GM23338 (cell line): Measurements from ENCODE around the gene UBA3. TPM values are rescaled to one million over a fixed set of nuclear protein-coding genes. Genes with fewer than 3 reads are reported as not detected.

Source experiments
- ATAC-seq: fragments of 200-7000 bp; cut with Tn5 transposase; 3 replicates; pipeline ENCODE4 v1.9.1; 2020
- DNase-seq: peaks from one replicate; pipeline ENCODE4 v3.0.0-alpha.2; 2015; ENCODE audit warnings: low spot score
- H2AFZ ChIP-seq: fragments of 200-600 bp; sonication (generic); 2 replicates; pipeline ENCODE4 v1.8.0; 2016; ENCODE audit warnings: antibody characterized with exemption, mild to moderate bottlenecking, moderate library complexity
- H3F3A ChIP-seq: fragments of 200-600 bp; sonication (generic); replicated peaks from 2 replicates; pipeline ENCODE4 v1.8.0; 2017; ENCODE audit warnings: antibody characterized with exemption, mixed run types, low read depth
- H3K27ac ChIP-seq: fragments of 200-600 bp; sonication (generic); 2 replicates; pipeline ENCODE4 v1.6.1; 2016; ENCODE audit warnings: low read depth
- H3K27me3 ChIP-seq: fragments of 200-600 bp; sonication (generic); 2 replicates; pipeline ENCODE4 v1.8.0; 2016; ENCODE audit warnings: mild to moderate bottlenecking, mixed run types, moderate library complexity; ENCODE audit not compliant: insufficient read depth
- H3K36me3 ChIP-seq: fragments of 200-600 bp; sonication (generic); 2 replicates; pipeline ENCODE4 v1.8.0; 2016; ENCODE audit warnings: mild to moderate bottlenecking; ENCODE audit not compliant: insufficient read depth
- H3K4me1 ChIP-seq: fragments of 200-600 bp; sonication (generic); 2 replicates; pipeline ENCODE4 v1.8.0; 2016; ENCODE audit warnings: mild to moderate bottlenecking, moderate library complexity; ENCODE audit not compliant: insufficient read depth
- H3K4me2 ChIP-seq: fragments of 200-600 bp; sonication (generic); 2 replicates; pipeline ENCODE4 v1.7.1; 2017; ENCODE audit warnings: mixed run types
- H3K4me3 ChIP-seq: fragments of 200-600 bp; sonication (generic); 2 replicates; pipeline ENCODE4 v1.6.1; 2016; ENCODE audit warnings: mixed run types
- H3K79me2 ChIP-seq: fragments of 200-600 bp; sonication (generic); replicated peaks from 2 replicates; pipeline ENCODE4 v1.8.0; 2017; ENCODE audit warnings: mild to moderate bottlenecking; ENCODE audit not compliant: insufficient read depth
- H3K9me2 ChIP-seq: fragments of 200-600 bp; sonication (generic); 2 replicates; pipeline ENCODE4 v1.8.0; 2017; ENCODE audit not compliant: insufficient read depth
- H4K20me1 ChIP-seq: fragments of 200-600 bp; sonication (generic); replicated peaks from 2 replicates; pipeline ENCODE4 v1.8.0; 2017; ENCODE audit warnings: mild to moderate bottlenecking; ENCODE audit not compliant: insufficient read depth
- H3K27ac Mint-ChIP-seq: 2 replicates; pipeline ENCODE4 v1.8.0; 2020; ENCODE audit warnings: inconsistent platforms, mild to moderate bottlenecking, moderate library complexity, mixed read lengths
- H3K27me3 Mint-ChIP-seq: 3 replicates; pipeline ENCODE4 v1.8.0; 2022; ENCODE audit warnings: low read depth, mild to moderate bottlenecking, moderate library complexity, mixed read lengths, inconsistent platforms; ENCODE audit not compliant: insufficient read depth, poor library complexity
- H3K36me3 Mint-ChIP-seq: 3 replicates; pipeline ENCODE4 v1.8.0; 2021; ENCODE audit warnings: low read depth, mild to moderate bottlenecking, inconsistent platforms, moderate library complexity, mixed read lengths
- H3K4me1 Mint-ChIP-seq: 3 replicates; pipeline ENCODE4 v1.8.0; 2020; ENCODE audit warnings: mild to moderate bottlenecking, inconsistent platforms, mixed read lengths
- H3K4me3 Mint-ChIP-seq: 3 replicates; pipeline ENCODE4 v1.8.0; 2021; ENCODE audit warnings: moderate library complexity, mild to moderate bottlenecking, inconsistent platforms, mixed read lengths
- H3K9me3 Mint-ChIP-seq: 3 replicates; pipeline ENCODE4 v1.8.0; 2020; ENCODE audit warnings: moderate library complexity, mild to moderate bottlenecking, inconsistent platforms, mixed read lengths
- CREB1 ChIP-seq: fragments of 250-450 bp; sonication (Bioruptor Pico); IDR thresholded peaks from 2 replicates; pipeline ENCODE4 v1.5.0; 2020; ENCODE audit warnings: low read depth, mild to moderate bottlenecking, moderate library complexity
- ETS1 ChIP-seq: IDR thresholded peaks from 2 replicates; pipeline ENCODE4 v1.6.1; 2016; ENCODE audit warnings: antibody characterized with exemption
- EZH2 ChIP-seq: fragments of 200-600 bp; sonication (generic); IDR thresholded peaks from one replicate; pipeline ENCODE4 v1.8.0; 2017; ENCODE audit warnings: antibody characterized with exemption, mild to moderate bottlenecking, low read depth; ENCODE audit not compliant: unreplicated experiment
- JUNB ChIP-seq: IDR thresholded peaks from one replicate; pipeline ENCODE4 v1.6.1; 2016; ENCODE audit warnings: antibody characterized with exemption; ENCODE audit not compliant: unreplicated experiment
- NANOG ChIP-seq: IDR thresholded peaks from 2 replicates; pipeline ENCODE4 v1.6.1; 2016; ENCODE audit warnings: antibody characterized with exemption, borderline replicate concordance
- POLR2AphosphoS5 ChIP-seq: IDR thresholded peaks from 2 replicates; pipeline ENCODE4 v1.6.1; 2016; ENCODE audit warnings: antibody characterized with exemption, low read depth
- STAT1 ChIP-seq: IDR thresholded peaks from one replicate; pipeline ENCODE4 v1.6.1; 2016; ENCODE audit warnings: antibody characterized with exemption; ENCODE audit not compliant: unreplicated experiment
- ZNF331 ChIP-seq: fragments of 250-450 bp; sonication (Bioruptor Pico); IDR thresholded peaks from 2 replicates; pipeline ENCODE4 v1.5.0; 2020; ENCODE audit warnings: low read depth, mild to moderate bottlenecking, moderate library complexity
- polyA plus RNA-seq: library from polyadenylated mRNA; unstranded; fragments of >200 nt; fragmentation: Nextera tagmentation; extraction: Ambion mirVana; gene quantifications from 2 replicates; pipeline ENCODE4 v1.2.1, GENCODE V29; 2016
- total RNA-seq: library from RNA; depleted of rRNA; stranded (reverse); fragments of >200 nt; shearing (Covaris generic); gene quantifications from 2 replicates; pipeline ENCODE4 v1.2.3, GENCODE V29; 2014
- TF ChIP-seq, protein P1 (sequence below): fragments of 250-450 bp; sonication (Bioruptor Pico); IDR thresholded peaks from 2 replicates; pipeline ENCODE4 v1.5.0; 2020; ENCODE audit warnings: mild to moderate bottlenecking, moderate library complexity

Gene UBA3
- total and polyA plus RNA-seq, 2 experiments from 2014 or later: 53.2 to 85.3 TPM

GRCh38 chr3:69052472-69052898 is 27.7 kb downstream of the UBA3 start:
- peak overlapping the region; percentile 98 for H3K4me3 Mint-ChIP-seq
- no peaks in the 10 kb centered on the region for H3K9me3 Mint-ChIP-seq
- H3K79me2 ChIP-seq: peaks cover 22% of the 10 kb centered on the region
- TF ChIP-seq ZNF331: no peak
- no peak for TF ChIP-seq NANOG
- no peak for TF ChIP-seq STAT1
- no peak for TF ChIP-seq EZH2
- no peak for TF ChIP-seq ETS1
- H3K27ac ChIP-seq: peak overlapping the region; percentile 72
- H3K27me3 Mint-ChIP-seq: peaks cover 5% of the 10 kb centered on the region
- H3K4me3 ChIP-seq: peak overlapping the region; percentile 79
- H3K4me1 ChIP-seq: no peaks in the 10 kb centered on the region
- H3K4me2 ChIP-seq: peak overlapping the region; percentile 78
- no peaks in the 10 kb centered on the region for H3K27me3 ChIP-seq
- H3K9me2 ChIP-seq: no peaks in the 10 kb centered on the region
- peaks cover 18% of the 10 kb centered on the region for H3K36me3 Mint-ChIP-seq
- H2AFZ ChIP-seq: no peak overlapping the region
- H3K36me3 ChIP-seq: peaks cover 16% of the 10 kb centered on the region
- no peaks in the 10 kb centered on the region; the same call in 1 of the 2 replicates for H4K20me1 ChIP-seq
- ATAC-seq (peak; percentile 6; the same call in 2 of the 3 replicates), DNase-seq (no peak)
- H3K27ac Mint-ChIP-seq: peak overlapping the region; percentile 95
- peaks cover 13% of the 10 kb centered on the region for H3K4me1 Mint-ChIP-seq
- no peaks in the 10 kb centered on the region for H3F3A ChIP-seq

- peaks cover 18% of the 10 kb centered on the region for H3K36me3 ChIP-seq
- Mint-ChIP-seq H3K9me3 (no peaks in the 10 kb centered on the region), H3K4me1 (peaks cover 13% of the 10 kb centered on the region), H3K4me3 (peak within 1 kb of the TSS; percentile 98), H3K27ac (peak within 1 kb of the TSS; percentile 95), H3K27me3 (peaks cover 5% of the 10 kb centered on the region), H3K36me3 (peaks cover 19% of the 10 kb centered on the region)
- H3K79me2 ChIP-seq: peaks cover 22% of the 10 kb centered on the region
- H2AFZ ChIP-seq: peak within 1 kb of the TSS; percentile 88
- ATAC-seq: peak; percentile 94
- no peaks in the 10 kb centered on the region for H3F3A ChIP-seq
- H3K27me3 ChIP-seq: no peaks in the 10 kb centered on the region
- H4K20me1 ChIP-seq: no peaks in the 10 kb centered on the region; the same call in 1 of the 2 replicates
- no peaks in the 10 kb centered on the region for H3K9me2 ChIP-seq
- H3K4me1 ChIP-seq: no peaks in the 10 kb centered on the region
- peak; percentile 100 for DNase-seq
- peak within 1 kb of the TSS; percentile 79 for H3K4me3 ChIP-seq
- H3K4me2 ChIP-seq: peak within 1 kb of the TSS; percentile 81
- peak within 1 kb of the TSS; percentile 72 for H3K27ac ChIP-seq
- TF ChIP-seq CREB1: peak; percentile 94
- no peak for TF ChIP-seq ETS1
- peak; percentile 75 for TF ChIP-seq POLR2AphosphoS5
- TF ChIP-seq JUNB: no peak
- TF ChIP-seq, protein P1, sequence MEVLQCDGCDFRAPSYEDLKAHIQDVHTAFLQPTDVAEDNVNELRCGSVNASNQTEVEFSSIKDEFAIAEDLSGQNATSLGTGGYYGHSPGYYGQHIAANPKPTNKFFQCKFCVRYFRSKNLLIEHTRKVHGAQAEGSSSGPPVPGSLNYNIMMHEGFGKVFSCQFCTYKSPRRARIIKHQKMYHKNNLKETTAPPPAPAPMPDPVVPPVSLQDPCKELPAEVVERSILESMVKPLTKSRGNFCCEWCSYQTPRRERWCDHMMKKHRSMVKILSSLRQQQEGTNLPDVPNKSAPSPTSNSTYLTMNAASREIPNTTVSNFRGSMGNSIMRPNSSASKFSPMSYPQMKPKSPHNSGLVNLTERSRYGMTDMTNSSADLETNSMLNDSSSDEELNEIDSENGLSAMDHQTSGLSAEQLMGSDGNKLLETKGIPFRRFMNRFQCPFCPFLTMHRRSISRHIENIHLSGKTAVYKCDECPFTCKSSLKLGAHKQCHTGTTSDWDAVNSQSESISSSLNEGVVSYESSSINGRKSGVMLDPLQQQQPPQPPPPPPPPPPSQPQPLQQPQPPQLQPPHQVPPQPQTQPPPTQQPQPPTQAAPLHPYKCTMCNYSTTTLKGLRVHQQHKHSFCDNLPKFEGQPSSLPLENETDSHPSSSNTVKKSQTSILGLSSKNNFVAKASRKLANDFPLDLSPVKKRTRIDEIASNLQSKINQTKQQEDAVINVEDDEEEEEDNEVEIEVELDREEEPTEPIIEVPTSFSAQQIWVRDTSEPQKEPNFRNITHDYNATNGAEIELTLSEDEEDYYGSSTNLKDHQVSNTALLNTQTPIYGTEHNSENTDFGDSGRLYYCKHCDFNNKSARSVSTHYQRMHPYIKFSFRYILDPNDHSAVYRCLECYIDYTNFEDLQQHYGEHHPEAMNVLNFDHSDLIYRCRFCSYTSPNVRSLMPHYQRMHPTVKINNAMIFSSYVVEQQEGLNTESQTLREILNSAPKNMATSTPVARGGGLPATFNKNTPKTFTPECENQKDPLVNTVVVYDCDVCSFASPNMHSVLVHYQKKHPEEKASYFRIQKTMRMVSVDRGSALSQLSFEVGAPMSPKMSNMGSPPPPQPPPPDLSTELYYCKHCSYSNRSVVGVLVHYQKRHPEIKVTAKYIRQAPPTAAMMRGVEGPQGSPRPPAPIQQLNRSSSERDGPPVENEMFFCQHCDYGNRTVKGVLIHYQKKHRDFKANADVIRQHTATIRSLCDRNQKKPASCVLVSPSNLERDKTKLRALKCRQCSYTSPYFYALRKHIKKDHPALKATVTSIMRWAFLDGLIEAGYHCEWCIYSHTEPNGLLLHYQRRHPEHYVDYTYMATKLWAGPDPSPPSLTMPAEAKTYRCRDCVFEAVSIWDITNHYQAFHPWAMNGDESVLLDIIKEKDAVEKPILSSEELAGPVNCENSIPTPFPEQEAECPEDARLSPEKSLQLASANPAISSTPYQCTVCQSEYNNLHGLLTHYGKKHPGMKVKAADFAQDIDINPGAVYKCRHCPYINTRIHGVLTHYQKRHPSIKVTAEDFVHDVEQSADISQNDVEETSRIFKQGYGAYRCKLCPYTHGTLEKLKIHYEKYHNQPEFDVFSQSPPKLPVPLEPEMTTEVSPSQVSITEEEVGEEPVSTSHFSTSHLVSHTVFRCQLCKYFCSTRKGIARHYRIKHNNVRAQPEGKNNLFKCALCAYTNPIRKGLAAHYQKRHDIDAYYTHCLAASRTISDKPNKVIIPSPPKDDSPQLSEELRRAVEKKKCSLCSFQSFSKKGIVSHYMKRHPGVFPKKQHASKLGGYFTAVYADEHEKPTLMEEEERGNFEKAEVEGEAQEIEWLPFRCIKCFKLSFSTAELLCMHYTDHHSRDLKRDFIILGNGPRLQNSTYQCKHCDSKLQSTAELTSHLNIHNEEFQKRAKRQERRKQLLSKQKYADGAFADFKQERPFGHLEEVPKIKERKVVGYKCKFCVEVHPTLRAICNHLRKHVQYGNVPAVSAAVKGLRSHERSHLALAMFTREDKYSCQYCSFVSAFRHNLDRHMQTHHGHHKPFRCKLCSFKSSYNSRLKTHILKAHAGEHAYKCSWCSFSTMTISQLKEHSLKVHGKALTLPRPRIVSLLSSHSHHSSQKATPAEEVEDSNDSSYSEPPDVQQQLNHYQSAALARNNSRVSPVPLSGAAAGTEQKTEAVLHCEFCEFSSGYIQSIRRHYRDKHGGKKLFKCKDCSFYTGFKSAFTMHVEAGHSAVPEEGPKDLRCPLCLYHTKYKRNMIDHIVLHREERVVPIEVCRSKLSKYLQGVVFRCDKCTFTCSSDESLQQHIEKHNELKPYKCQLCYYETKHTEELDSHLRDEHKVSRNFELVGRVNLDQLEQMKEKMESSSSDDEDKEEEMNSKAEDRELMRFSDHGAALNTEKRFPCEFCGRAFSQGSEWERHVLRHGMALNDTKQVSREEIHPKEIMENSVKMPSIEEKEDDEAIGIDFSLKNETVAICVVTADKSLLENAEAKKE: no peak
Measured at GRCh38 chr3:69051756-69052471, 28.3 kb downstream of the UBA3 start, which contains the start of gene TMF1. Gene TMF1 (minus strand): TSS chr3:69052333. CDS start chr3:69052086, 247 bp downstream.
